G401.6 (cell line): ENCODE results near the gene CCDC82.
"Not testable (repeated sequence)": the region's sequence is repeated elsewhere in the genome, so short reads cannot be mapped to it uniquely, and the experiment has no call there.

ENCODE experiments used
- FAIRE-seq: peaks from 2 replicates; lab custom pipeline; 2012; peaks lifted over from hg19 to GRCh38; lab: Jason Lieb, UNC

Gene CCDC82

DNA sequence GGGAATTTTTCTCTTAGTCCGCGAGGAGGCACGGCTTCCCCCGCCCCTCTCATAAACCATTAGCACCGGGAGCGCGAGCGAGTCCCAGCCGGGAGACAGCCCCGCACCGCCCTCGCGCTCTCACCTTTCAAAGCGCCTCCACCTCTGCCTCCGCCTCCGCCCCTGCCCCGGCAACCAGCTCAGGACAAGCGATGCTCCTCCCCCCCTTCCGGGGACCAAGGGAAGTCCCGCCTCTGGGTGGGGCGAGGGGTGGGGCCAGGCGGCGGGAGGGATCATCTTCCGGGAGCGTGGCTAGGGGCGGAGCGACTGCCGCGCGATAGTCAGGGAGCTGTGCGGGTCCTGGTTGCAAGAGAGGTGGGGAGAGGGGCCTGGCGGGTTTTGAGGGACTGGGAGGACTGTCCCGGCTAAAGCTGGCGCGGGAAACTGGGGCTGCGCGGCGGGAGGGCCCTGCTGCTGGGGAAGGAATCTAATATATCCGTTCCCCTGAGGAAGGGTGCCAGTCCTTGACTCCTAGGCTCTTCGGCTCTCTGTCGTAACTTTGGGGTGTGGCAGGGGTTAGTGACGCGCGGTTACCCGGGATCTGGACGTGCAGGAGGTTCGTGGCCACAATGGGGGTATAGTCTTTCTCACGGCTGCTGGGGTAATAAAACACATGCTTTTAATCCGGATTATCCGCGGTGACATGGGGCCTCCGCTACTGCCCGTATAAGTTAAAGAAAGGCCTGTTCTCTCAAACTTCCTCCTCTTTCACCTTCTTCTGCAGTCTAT lies at the start of gene CCDC82, which contains the start of gene JRKL:
Gene CCDC82 (minus strand): TSS at position 193 of the 768 bp plus-strand sequence. CDS start 5,165 bp downstream, outside the sequence.
Gene JRKL (plus strand): TSS at position 294 of the 768 bp plus-strand sequence. CDS start 637 bp downstream, outside the sequence.
- peak; percentile 84 for FAIRE-seq

DNA sequence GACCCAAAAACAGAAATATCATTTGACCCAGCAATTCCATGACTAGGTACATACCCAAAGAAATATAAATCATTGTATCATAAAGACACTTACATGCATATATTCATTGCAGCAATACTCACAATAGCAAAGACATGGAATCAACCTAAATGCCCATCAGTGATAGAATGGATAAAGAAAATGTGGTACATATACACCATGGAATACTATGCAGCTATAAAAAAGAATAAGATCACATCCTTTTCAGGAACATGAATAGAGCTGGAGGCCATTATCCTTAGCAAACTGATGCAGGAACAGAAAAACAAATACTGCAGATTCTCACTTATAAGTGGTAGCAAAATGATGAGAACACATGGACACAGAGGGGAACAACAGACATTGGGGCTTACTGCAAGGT lies 42.9 kb upstream of the CCDC82 start:
- not testable (repeated sequence) for FAIRE-seq

DNA sequence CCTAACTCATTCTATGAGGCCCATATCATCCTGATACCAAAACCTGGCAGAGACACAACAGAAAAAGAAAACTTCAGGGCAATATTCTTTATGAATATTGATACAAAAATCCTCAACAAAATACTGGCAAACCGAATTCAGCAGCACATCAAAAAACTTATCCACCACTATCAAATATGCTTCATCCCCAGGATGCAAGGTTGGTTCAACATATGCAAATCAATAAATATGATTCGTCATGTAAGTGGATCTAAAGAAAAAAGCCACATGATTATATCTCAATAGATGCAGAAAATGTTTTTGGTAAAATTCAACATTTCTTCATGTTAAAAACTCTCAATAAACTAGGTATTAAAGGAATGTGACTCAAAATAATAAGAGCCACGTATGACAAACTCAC lies 41.0 kb upstream of the CCDC82 start:
- FAIRE-seq = no peak

DNA sequence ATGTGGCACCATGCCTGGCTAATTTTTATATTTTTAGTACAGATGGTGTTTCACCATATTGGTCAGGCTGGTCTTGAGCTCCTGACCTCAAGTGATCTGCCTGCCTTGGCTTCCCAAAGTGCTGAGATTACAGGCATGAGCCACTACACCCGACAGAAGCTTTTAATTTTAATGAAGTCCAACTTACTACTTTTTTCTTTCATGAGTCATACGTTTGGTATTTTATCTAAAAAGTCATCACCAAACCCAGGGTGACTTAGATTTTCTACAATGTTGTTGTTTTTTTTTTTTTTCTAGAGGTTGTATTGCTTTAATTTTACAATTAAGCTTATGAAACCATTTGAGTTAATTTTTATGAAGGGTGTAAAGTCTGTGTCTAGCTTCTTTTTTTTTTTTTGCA lies 35.0 kb upstream of the CCDC82 start:
- FAIRE-seq = no peak

DNA sequence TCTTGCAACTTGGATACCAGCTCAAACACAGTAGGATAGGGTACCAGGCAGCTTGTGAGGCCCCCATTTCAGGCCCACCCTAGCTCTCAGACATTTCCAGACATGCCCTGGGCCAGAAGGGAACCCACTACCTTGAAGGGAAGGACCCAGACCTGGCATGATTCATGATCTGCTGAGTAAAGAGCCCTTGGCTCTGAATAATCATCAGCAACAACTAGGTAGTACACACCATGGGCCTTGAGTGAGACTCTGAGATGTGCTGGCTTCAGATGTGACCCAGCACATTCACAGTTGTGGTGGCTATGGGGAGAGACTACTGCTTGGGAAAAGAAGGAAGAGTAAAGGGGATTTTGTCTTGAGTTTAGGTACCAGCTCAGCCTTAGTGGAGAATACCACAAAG lies 23.7 kb upstream of the CCDC82 start:
- FAIRE-seq = no peak

DNA sequence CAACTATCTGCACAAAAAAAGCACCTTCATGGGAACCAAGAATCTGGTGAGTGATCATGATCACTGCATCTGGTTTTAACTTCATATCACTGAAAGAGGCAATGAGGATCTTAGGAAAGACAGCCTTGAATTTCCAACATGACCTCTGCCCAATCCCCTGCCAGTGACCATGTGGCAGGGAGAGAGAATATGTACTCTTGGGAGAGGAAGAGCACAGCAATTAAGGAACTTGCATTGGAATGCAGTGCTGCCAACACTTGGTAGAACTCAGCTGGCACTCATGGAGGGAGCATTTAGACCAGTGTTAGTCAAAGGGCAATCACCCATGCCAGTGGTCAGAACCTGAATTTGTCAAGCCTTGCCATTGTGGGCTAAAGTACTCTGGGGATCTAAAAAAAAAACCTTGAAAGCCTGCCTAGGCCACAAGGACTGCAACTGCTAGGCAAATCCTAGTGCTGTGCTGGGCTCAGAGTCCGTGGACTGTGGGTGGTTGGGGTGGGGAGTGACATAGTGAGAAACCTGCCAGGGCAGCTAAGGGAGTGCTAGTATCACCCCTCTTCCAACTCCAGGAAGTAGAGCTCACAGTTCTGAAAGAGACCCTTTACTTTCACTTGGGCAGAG lies 23.2 kb upstream of the CCDC82 start:
- no peak for FAIRE-seq

DNA sequence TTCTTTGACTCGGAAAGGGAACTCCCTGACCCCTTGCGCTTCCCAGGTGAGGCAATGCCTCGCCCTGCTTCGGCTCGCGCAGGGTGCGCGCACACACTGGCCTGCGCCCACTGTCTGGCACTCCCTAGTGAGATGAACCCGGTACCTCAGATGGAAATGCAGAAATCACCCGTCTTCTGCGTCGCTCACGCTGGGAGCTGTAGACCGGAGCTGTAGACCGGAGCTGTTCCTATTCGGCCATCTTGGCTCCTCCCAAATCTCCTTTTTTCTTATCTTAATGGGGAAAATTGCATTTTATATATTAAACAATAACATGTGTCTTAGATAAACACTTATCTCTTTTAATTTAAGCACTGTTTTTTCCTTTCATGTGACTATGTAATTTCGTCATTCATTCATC lies 21.7 kb upstream of the CCDC82 start:
- not testable (repeated sequence) for FAIRE-seq

DNA sequence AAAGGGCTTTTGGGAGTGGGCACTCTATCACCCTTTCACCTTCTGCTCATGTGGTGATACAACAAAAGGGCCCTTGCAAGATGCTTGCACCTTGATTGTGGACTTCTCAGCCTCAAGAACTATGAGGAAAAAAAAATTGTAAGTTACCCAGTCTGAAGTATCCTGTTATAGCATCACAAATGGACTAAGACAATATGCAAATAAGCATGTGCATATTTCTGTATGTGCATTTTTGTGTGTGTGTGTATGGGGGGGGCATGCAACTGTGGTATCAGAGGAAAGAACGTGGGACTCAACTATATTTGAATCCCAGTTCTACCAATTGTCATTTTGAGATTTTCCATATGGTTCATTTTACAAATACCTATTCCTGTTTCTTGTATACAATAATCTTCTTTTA lies 11.0 kb upstream of the CCDC82 start:
- FAIRE-seq = no peak

DNA sequence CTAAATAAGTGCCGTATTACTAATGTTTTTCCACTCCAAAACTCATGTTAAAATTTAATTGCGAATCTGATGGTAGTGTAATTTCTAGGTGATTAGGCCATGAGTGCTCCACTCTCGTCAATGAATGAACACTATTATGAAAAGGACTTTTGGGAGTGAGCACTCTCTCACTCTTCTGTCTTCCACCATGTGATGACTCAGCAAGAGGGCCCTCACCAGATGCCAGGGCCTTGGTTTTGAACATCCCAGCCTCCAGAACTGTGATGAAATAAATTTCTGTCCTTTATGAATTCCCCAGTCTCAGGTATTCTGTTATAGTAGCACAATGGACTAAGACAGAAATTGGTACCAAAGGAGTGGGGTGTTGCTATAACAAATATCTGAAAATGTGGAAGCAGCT lies 8.2 kb upstream of the CCDC82 start:
- FAIRE-seq = no peak

DNA sequence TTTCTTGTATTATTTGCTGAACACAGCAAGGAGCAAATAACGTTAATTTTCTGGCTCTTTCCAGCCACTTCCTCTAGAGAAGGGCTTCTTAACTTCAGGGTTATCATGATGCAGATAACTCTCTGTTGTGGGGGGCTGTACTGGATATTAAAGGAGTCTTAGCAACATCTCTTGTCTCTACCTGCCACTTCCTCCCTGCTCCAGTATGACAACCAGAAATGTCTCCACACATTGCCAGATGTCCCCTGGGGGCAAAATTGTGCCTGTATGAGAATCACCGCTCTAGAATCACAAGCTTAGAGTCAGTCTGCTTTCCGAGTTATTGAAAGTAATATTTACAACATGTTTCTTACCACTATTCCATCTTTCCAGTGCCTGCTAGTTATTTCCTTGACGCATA lies 6.9 kb upstream of the CCDC82 start:
- FAIRE-seq = no peak

DNA sequence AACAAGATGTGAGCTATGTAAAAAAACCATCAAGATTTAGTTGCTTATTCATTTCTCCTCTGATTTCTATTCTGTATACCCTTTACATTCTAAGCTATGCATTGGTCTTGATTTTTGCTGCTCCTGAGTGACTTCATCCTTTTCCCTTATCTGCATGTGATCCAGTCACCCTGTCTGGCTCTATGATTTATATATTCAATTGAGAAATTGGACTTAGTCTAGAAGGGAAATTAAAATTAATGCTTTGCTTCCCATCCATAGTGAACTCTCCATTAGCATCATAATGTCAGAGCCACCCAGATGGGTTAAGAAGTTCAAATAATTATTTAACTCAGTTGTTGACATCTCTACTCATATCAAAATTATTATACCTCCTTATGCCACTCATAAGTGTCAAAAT lies 5.1 kb upstream of the CCDC82 start:
- no peak for FAIRE-seq

DNA sequence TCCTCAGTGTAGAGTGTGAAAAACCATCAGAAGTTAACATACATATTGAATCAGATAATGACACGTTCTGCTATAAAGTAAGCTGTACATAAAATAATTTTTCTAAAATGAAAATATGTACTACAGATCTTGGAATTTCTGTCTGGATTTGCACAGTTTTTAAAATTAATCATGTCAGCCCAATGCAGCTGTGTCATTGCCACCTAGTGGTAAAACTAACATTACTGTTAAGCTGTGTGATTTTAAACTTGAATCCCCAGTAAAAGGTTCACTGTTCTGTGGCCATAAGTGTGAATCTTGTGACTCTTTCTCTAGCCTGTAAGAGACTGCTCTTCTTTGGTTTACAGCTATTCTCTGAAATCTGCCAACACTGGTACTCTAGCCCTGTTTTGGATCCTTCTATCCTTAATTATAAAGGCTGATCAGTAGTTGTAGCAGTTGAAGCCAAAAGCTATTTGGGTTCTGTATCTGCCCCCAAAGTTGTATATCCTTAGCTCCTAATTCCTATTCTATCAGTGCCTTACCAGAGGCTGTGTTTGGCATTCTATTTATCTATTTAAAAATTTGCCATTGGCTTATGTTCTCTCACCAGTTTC lies 4.1 kb upstream of the CCDC82 start:
- FAIRE-seq = peak; percentile 91

DNA sequence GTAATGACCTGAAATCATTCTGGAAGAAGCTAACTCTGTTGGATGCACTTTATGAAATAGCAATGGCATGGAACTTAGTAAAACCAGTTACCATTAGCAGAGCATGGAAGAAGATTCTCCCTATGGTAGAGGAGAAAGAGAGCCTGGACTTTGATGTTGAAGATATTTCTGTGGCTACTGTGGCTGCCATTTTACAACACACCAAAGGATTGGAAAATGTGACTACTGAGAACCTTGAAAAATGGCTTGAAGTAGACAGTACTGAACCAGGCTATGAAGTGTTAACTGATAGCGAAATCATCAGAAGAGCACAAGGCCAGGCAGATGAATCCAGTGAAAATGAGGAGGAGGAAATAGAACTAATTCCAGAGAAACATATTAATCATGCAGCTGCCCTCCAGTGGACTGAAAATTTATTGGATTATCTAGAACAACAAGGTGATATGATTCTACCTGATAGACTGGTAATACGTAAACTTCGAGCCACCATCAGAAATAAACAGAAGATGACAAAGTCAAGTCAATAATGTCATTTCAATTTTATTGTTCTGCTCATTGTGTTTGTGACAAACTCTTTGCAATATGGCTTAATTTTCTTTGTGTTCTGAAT lies 2.1 kb upstream of the CCDC82 start:
- no peak for FAIRE-seq

DNA sequence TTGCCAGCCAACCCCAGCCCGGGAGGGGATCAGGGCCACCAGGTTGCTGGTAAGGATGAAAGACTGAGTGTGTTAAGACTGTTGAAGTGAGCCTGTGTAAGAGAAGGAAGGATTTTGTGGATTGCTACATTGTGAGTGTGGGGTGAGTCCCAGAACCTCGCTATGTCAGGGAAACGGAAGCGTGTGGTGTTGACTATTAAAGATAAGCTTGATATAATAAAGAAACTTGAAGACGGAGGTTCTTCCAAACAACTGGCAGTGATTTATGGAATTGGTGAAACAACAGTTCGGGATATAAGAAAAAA lies 728 bp upstream of the CCDC82 start:
- FAIRE-seq = no peak

DNA sequence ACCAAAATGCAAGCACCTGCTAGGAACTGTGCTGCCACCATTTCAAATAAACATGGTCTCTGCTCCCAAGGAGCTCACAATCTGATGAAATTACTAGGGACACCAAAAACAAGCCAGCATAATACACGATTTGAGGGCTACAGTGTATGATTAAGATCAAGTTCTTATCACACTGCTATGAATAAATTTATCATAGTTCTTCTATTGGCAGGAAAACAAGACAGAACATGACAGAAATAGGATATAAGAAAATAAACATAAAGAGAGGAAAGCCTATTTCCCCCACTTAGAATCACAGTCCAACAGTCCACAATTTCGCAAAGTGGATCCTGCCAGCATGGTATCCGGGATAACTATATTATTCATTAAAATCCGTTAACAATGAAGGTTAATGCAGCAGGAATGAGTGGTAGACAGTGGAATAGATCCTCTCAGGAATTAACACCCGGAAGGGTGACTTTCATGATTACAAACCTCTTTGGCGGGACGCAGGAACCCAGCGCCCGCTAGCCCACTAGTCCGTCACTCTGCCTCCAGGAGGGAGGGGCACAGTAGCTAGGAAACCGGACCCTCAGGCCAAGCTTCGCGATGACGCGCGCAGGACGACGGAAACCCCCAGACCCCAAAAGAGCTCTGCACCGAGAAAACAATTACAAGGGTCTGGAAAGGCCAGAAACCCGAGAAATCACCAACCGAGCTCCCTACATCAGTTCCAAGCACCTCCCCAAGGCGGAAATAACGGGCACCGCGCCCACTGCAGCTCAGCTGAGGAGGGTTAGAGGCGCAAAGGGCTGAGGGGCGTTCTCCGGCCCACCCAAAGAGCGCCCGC lies 607 bp downstream of the CCDC82 start:
- no peak for FAIRE-seq

DNA sequence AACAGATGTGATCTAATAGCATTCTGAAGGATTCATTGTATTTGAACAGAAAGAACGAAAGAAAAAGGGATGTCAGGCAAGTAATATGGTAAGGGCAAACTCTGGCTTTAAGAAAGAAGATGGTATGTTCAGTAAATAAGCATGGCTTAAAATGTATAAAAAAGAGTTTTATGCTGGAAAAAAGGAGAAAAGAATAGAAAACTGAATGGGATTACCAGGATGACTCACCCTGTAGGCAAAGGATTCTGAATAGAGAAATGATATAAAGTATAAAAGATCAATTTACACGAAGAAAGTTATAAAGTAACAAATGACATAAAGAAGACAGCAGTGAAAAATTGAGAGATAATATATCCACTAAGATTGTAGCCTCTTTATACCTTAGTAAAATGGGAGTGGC lies 4.5 kb downstream of the CCDC82 start:
- no peak for FAIRE-seq

DNA sequence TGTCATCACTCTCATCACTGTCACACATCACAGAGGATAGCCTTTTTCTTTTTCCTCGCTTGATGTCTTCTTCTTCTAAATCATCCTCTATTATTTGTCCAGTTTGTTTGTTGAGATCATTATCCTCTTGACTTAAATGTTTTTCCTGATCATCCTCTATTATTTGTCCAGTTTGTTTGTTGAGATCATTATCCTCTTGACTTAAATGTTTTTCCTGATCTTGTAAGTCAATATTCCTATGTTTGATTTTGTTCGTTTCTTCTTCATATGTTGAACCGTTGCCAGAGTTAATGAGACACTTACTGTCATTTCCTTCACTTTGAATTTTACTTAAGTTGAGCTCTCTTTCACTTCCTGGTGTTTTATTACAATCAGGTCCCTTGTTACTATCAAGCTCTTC lies 5.6 kb downstream of the CCDC82 start:
- no peak for FAIRE-seq

DNA sequence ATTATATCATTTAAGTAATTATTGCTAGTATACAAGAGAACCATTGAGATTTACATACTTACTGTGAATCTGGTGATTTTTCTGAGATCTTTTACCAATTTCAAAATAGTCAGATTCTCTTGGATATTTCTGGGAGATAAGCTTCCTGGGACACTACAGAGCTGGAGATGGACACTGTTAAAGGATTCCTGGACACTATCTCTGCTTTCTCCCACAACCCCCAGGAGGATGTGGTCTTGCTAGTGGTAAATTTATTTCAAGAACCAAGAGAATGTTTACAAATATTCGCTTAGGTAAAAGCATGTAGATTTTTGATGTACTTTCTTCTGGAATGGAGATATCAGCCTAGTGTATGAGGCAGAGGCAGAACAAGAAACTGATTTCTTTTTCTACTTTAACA lies 12.9 kb downstream of the CCDC82 start:
- no peak for FAIRE-seq

DNA sequence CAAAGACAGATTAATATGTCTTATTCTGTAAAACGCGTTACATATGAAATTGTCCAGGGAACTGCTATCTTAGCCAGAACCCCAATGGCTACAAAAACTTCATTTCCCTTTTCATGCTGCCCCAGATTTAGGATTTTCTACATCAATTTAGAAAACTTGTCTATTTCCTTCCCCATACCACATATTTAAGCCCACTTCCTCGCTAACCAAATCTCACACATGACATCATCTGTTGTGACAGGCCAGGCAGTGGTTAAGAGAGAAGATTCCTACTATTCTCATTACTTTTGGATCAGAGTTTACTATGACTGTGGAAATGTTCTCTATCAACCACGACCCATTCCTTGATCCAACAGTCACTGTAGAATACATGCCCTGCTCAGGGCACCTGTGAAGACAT lies 15.9 kb downstream of the CCDC82 start:
- FAIRE-seq = no peak

DNA sequence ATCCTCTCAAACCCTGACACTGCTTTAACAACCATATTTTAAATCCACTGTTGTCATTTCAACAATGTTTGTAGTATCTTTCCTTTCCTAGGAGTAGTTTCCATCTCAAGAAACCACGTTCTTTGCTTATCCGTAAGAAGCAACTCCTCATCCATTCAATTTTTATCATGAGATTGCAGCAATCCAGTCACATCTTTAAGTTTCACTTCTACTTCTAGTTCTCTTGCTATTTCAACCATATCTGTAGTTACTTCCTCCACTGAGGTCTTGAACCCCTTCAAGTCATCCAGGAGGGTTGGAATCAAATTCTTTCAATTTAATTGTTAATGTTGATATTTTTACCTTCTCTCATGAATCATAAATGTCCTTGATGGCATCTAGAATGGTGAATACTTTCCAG lies 22.4 kb downstream of the CCDC82 start:
- no peak for FAIRE-seq

DNA sequence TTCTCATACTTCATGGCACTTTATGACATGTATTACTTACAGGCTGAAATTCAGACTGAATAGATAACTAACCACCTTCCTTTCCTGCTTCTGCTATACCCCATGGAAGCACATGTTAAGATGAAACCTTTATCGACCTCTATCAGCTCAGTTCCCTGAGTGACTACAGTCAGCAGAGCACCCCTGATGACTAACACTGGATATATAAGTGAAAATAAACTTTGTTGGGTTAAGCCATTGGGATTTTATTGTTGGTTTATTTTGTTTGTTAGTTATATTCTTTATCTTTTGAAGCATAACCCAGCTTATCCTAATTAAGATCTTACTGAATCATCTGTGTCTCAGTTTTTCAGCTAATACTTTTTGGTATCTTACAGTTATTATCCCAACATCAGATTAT lies 23.7 kb downstream of the CCDC82 start:
- FAIRE-seq = no peak

DNA sequence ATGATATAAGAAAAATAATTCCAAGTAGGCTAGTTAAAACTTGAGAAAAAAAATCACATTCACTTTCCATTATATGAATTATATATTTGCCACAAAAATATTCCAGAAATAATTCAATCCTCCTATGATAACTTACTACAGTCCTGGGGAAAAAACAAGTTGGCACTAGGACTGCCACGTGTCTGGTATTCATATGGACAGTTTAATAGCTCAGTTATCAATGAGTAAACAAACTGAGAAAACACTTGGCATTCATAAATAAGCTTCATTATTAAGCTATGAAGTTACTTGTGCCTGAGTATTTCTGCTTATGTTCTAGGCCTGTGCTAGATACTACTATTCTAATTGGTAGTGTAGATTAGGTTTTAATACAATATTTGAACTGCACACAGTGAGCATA lies 24.2 kb downstream of the CCDC82 start:
- no peak for FAIRE-seq

DNA sequence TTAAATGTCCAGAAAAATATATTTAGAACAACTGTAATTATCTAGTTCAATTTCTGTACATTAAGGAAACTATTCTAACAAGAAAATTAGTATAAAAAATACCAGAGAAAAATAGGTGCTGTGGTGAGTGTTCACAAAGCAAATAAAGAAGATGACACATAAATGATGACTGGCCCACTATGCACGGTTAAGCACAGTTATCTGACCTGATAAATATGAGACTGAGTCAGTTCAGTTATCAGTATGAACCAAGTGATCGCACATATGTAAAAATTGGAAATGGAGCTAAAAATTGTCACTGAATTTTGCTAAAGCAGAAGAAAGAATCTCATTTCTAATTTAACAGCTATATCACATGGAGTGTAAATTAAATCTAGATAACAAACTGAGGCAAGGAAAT lies 27.9 kb downstream of the CCDC82 start:
- FAIRE-seq = no peak
